HL-60 (cell line): ENCODE data around the gene MS4A6A.

Source experiments
- GABPA ChIP-seq: IDR thresholded peaks from 2 replicates; pipeline ENCODE4 v1.6.1; 2012; ENCODE audit warnings: low read depth
- TF ChIP-seq, protein P1 (sequence below): IDR thresholded peaks from one replicate; pipeline ENCODE4 v1.5.1; 2011; ENCODE audit warnings: low read length, control low read depth, inconsistent platforms; ENCODE audit not compliant: insufficient read depth

DNA sequence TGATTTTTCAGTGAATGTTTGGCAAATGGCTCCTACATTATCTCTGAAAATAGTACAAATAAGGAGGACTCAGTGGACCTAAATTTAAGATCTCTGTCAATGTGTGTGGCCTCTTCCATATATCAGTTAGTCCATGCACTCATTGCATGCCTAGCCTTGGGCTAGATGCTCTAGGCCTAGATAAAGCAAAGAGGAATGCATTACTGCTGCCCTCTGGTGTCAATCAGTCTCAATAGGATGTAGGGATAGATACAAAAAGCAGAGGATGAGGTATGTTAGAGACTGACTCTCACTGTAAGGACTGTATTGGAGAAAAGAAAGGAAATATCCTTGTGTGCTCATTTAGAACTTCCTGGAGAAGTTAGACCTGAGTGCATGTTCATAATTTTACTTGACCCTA lies 52.4 kb downstream of the MS4A6A start:
- TF ChIP-seq, protein P1, sequence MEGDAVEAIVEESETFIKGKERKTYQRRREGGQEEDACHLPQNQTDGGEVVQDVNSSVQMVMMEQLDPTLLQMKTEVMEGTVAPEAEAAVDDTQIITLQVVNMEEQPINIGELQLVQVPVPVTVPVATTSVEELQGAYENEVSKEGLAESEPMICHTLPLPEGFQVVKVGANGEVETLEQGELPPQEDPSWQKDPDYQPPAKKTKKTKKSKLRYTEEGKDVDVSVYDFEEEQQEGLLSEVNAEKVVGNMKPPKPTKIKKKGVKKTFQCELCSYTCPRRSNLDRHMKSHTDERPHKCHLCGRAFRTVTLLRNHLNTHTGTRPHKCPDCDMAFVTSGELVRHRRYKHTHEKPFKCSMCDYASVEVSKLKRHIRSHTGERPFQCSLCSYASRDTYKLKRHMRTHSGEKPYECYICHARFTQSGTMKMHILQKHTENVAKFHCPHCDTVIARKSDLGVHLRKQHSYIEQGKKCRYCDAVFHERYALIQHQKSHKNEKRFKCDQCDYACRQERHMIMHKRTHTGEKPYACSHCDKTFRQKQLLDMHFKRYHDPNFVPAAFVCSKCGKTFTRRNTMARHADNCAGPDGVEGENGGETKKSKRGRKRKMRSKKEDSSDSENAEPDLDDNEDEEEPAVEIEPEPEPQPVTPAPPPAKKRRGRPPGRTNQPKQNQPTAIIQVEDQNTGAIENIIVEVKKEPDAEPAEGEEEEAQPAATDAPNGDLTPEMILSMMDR: peak; percentile 43
- TF ChIP-seq GABPA: no peak
